ENCODE measurements around the gene CD151.
A peak's percentile ranks its signal among the peaks of the same experiment; 100 is the strongest.

CD151 gene

GRCh38 chr11:843818-844692 lies 11.3 kb downstream of the CD151 start:
- DNase-seq: no peak

- no peak for DNase-seq
These were observed 12.2 kb downstream of the CD151 start for GRCh38 chr11:844693-845644.

GRCh38 chr11:845872-846495 lies 13.2 kb downstream of the CD151 start:
- no peak for DNase-seq

GRCh38 chr11:846496-847098 lies 13.8 kb downstream of the CD151 start:
- DNase-seq: no peak

GRCh38 chr11:847876-848275 lies 15.1 kb downstream of the CD151 start:
- DNase-seq: no peak

GRCh38 chr11:848380-848931 lies 15.7 kb downstream of the CD151 start:
- peak; percentile 20 to 63 (median 60) for DNase-seq

GRCh38 chr11:849104-849824 lies 16.5 kb downstream of the CD151 start:
- DNase-seq: peak; percentile 77 to 87 (median 87)

GRCh38 chr11:849951-850774 lies 17.4 kb downstream of the CD151 start:
- peak in 2 of 3 experiments; percentile 68 to 72 for DNase-seq

- DNase-seq: peak in 2 of 3 experiments; percentile 22 to 54
These were observed 18.3 kb downstream of the CD151 start for GRCh38 chr11:850775-851763.

- DNase-seq: no peak
These were observed 20.0 kb downstream of the CD151 start for GRCh38 chr11:852762-853161.

GRCh38 chr11:853682-854448 lies 21.1 kb downstream of the CD151 start:
- no peak for DNase-seq

GRCh38 chr11:854601-855329 lies 22.0 kb downstream of the CD151 start:
- no peak for DNase-seq

GRCh38 chr11:855330-855674 lies 22.6 kb downstream of the CD151 start:
- DNase-seq: no peak

- DNase-seq: no peak
These were observed 23.0 kb downstream of the CD151 start for GRCh38 chr11:855796-856195.

GRCh38 chr11:856397-856796 lies 23.6 kb downstream of the CD151 start:
- no peak for DNase-seq

- no peak for DNase-seq
These were observed 25.5 kb downstream of the CD151 start for GRCh38 chr11:858053-858761.

- no peak for DNase-seq
These were observed 26.1 kb downstream of the CD151 start for GRCh38 chr11:858762-859339.

Measured in NCI-H1417 (cell line).